Loucy (cell line): ENCODE data around the gene LCN12.

ENCODE experiments used
- EZH2phosphoT487 ChIP-seq: fragments of 200-600 bp; IDR thresholded peaks from 2 replicates; pipeline ENCODE4 v1.6.1; 2018; ENCODE audit warnings: antibody characterized with exemption, mild to moderate bottlenecking, moderate library complexity, borderline replicate concordance
- TF ChIP-seq, protein P1 (sequence below): fragments of 200-600 bp; sonication (generic); conservative IDR thresholded peaks from 2 replicates; pipeline ENCODE4 v1.5.1; 2014; ENCODE audit warnings: mild to moderate bottlenecking, antibody characterized with exemption, low read length

DNA sequence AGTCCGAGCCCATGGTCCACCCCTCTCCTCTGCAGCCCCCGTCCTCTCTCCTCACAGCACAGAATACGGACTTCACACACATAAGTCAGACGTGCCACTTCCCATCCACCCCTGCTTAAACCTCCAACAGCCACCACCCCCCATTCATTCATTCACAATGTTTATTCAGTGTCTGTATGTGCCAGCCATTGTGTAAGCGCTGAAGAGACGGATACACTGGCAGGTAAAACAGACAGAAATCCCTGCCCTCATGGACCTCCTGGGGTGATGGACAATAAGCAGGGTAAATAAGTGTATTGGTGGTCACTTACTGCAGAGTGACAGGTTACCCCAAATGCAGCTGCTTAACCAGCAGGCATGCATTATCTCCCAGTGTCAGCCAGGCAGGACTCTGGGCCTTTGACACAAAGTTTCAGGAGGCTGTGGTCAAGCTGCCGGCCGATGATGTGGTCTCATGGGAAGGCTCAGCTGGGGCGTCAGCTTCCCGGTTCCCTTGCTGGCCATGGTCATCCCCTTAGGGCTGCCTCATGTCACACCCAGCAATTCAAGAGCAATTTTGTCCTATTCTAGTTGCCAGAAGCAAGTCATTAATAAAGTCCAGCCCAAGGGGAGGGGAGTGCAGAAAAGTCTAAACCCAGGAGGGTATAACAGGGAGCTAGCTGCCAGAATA is 38.3 kb downstream of the LCN12 start:
- TF ChIP-seq, protein P1, sequence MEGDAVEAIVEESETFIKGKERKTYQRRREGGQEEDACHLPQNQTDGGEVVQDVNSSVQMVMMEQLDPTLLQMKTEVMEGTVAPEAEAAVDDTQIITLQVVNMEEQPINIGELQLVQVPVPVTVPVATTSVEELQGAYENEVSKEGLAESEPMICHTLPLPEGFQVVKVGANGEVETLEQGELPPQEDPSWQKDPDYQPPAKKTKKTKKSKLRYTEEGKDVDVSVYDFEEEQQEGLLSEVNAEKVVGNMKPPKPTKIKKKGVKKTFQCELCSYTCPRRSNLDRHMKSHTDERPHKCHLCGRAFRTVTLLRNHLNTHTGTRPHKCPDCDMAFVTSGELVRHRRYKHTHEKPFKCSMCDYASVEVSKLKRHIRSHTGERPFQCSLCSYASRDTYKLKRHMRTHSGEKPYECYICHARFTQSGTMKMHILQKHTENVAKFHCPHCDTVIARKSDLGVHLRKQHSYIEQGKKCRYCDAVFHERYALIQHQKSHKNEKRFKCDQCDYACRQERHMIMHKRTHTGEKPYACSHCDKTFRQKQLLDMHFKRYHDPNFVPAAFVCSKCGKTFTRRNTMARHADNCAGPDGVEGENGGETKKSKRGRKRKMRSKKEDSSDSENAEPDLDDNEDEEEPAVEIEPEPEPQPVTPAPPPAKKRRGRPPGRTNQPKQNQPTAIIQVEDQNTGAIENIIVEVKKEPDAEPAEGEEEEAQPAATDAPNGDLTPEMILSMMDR = no peak
- no peak for TF ChIP-seq EZH2phosphoT487
